HEK293 (cell line): Measurements from ENCODE around the gene NHP2.

ENCODE experiments used
- CTCF ChIA-PET: fragments of 350-600 bp; formaldehyde crosslinking; extraction: SDS; loops from one replicate; lab custom pipeline; 2021; ENCODE audit warnings: antibody characterized with exemption; lab: Yijun Ruan, JAX
- POLR2A ChIA-PET: fragments of 300-600 bp; formaldehyde crosslinking; extraction: SDS; loops from one replicate; lab custom pipeline; 2020; ENCODE audit warnings: antibody characterized with exemption, inconsistent platforms; lab: Yijun Ruan, JAX
- H3K27ac ChIP-seq: fragments of 200-500 bp; sonication (Bioruptor generic); 2 replicates; pipeline ENCODE4 v1.5.1; 2014; ENCODE audit warnings: low read depth, low read length, control low read depth, inconsistent platforms; ENCODE audit errors: extremely low read depth
- H3K36me3 ChIP-seq, 2 experiments: fragments of 200-500 bp in 1 of 2; sonication (Bioruptor generic) in 1 of 2; 1 replicate in 1 of 2; 2 replicates in 1 of 2; pipeline ENCODE4 v1.5.1; 2014 to 2017; ENCODE audit warnings: inconsistent platforms in 2 of 2, low read length in 2 of 2; ENCODE audit not compliant: control insufficient read depth in 2 of 2, insufficient read depth in 1 of 2
- H3K4me1 ChIP-seq: fragments of 200-500 bp; sonication (Bioruptor generic); 2 replicates; pipeline ENCODE4 v1.5.1; 2014; ENCODE audit warnings: mild to moderate bottlenecking, low read length, inconsistent platforms; ENCODE audit not compliant: control insufficient read depth, insufficient read depth
- H3K4me3 ChIP-seq: 2 replicates; pipeline ENCODE4 v1.5.1; 2011; ENCODE audit warnings: low read depth, mild to moderate bottlenecking, control low read depth, low read length, moderate library complexity
- H3K9me3 ChIP-seq: fragments of 200-500 bp; sonication (Bioruptor generic); 2 replicates; pipeline ENCODE4 v1.5.1; 2014; ENCODE audit warnings: low read depth, low read length, inconsistent platforms; ENCODE audit not compliant: control insufficient read depth, insufficient read depth
- BCL11A ChIP-seq: fragments of 450-650 bp; formaldehyde crosslinking; IDR thresholded peaks from 2 replicates; pipeline ENCODE4 v1.5.1; 2016; ENCODE audit warnings: low read depth, missing biosample characterization, missing genetic modification characterization
- PRDM1 ChIP-seq: fragments of 450-650 bp; formaldehyde crosslinking; IDR thresholded peaks from 2 replicates; pipeline ENCODE4; 2016; ENCODE audit warnings: missing biosample characterization, missing genetic modification characterization
- SP3 ChIP-seq: fragments of 450-650 bp; formaldehyde crosslinking; IDR thresholded peaks from 2 replicates; pipeline ENCODE4 v1.5.1; 2016; ENCODE audit warnings: missing biosample characterization, missing genetic modification characterization
- SP7 ChIP-seq: fragments of 450-650 bp; formaldehyde crosslinking; IDR thresholded peaks from 2 replicates; pipeline ENCODE4 v1.5.1; 2016; ENCODE audit warnings: missing biosample characterization, missing genetic modification characterization
- ZBTB48 ChIP-seq: fragments of 450-650 bp; formaldehyde crosslinking; IDR thresholded peaks from 2 replicates; pipeline ENCODE4 v1.5.1; 2016; ENCODE audit warnings: missing biosample characterization, missing genetic modification characterization
- ZFP69B ChIP-seq: fragments of 450-650 bp; formaldehyde crosslinking; IDR thresholded peaks from 2 replicates; pipeline ENCODE4 v1.5.1; 2016; ENCODE audit warnings: missing biosample characterization, missing genetic modification characterization
- ZNF140 ChIP-seq: fragments of 450-650 bp; formaldehyde crosslinking; IDR thresholded peaks from 2 replicates; pipeline ENCODE4 v1.5.1; 2016; ENCODE audit warnings: missing biosample characterization, missing genetic modification characterization
- ZNF223 ChIP-seq: fragments of 450-650 bp; formaldehyde crosslinking; IDR thresholded peaks from 2 replicates; pipeline ENCODE4 v1.5.1; 2016; ENCODE audit warnings: missing biosample characterization, missing genetic modification characterization
- ZNF292 ChIP-seq: fragments of 450-650 bp; formaldehyde crosslinking; IDR thresholded peaks from 2 replicates; pipeline ENCODE4 v1.5.1; 2016; ENCODE audit warnings: low read depth, missing biosample characterization, missing genetic modification characterization, borderline replicate concordance
- ZNF302 ChIP-seq: fragments of 450-650 bp; formaldehyde crosslinking; IDR thresholded peaks from 2 replicates; pipeline ENCODE4 v1.5.1; 2016; ENCODE audit warnings: missing biosample characterization, missing genetic modification characterization, low read depth
- ZNF335 ChIP-seq: fragments of 450-650 bp; formaldehyde crosslinking; conservative IDR thresholded peaks from 2 replicates; pipeline ENCODE4 v1.5.1; 2016; ENCODE audit warnings: missing biosample characterization, missing genetic modification characterization
- ZNF341 ChIP-seq: fragments of 450-650 bp; formaldehyde crosslinking; IDR thresholded peaks from 2 replicates; pipeline ENCODE4; 2016; ENCODE audit warnings: low read depth, missing biosample characterization, missing genetic modification characterization
- ZNF501 ChIP-seq: fragments of 450-650 bp; formaldehyde crosslinking; IDR thresholded peaks from 2 replicates; pipeline ENCODE4 v1.5.1; 2016; ENCODE audit warnings: missing biosample characterization, missing genetic modification characterization
- ZNF600 ChIP-seq: fragments of 450-650 bp; formaldehyde crosslinking; IDR thresholded peaks from 2 replicates; pipeline ENCODE4 v1.5.1; 2016; ENCODE audit warnings: missing biosample characterization, missing genetic modification characterization
- ZNF658 ChIP-seq: fragments of 450-650 bp; formaldehyde crosslinking; IDR thresholded peaks from 2 replicates; pipeline ENCODE4; 2016; ENCODE audit warnings: missing biosample characterization, missing genetic modification characterization
- ZNF830 ChIP-seq: fragments of 450-650 bp; IDR thresholded peaks from 2 replicates; pipeline ENCODE4 v1.5.0; 2018; ENCODE audit warnings: missing biosample characterization, missing genetic modification characterization, low read depth, mild to moderate bottlenecking, moderate library complexity
- ZXDB ChIP-seq: fragments of 450-650 bp; formaldehyde crosslinking; IDR thresholded peaks from 2 replicates; pipeline ENCODE4 v1.5.1; 2016; ENCODE audit warnings: missing biosample characterization, missing genetic modification characterization
- TF ChIP-seq, protein P1 (sequence below): fragments of 450-650 bp; formaldehyde crosslinking; IDR thresholded peaks from 2 replicates; pipeline ENCODE4 v1.5.1; 2016; ENCODE audit warnings: missing biosample characterization, missing genetic modification characterization
- TF ChIP-seq, protein P2 (sequence below): fragments of 450-650 bp; formaldehyde crosslinking; IDR thresholded peaks from 2 replicates; pipeline ENCODE4 v1.5.1; 2016; ENCODE audit warnings: missing biosample characterization, missing genetic modification characterization
- TF ChIP-seq, protein P3 (sequence below): fragments of 450-650 bp; formaldehyde crosslinking; IDR thresholded peaks from 2 replicates; pipeline ENCODE4 v1.5.1; 2016; ENCODE audit warnings: missing biosample characterization, missing genetic modification characterization, borderline replicate concordance
- TF ChIP-seq, protein P4 (sequence below): fragments of 450-650 bp; formaldehyde crosslinking; IDR thresholded peaks from 2 replicates; pipeline ENCODE4 v1.5.1; 2016; ENCODE audit warnings: missing biosample characterization, missing genetic modification characterization
- TF ChIP-seq, protein P5 (sequence below): fragments of 450-650 bp; formaldehyde crosslinking; IDR thresholded peaks from 2 replicates; pipeline ENCODE4 v1.5.1; 2016; ENCODE audit warnings: missing biosample characterization, missing genetic modification characterization

The NHP2 gene

DNA sequence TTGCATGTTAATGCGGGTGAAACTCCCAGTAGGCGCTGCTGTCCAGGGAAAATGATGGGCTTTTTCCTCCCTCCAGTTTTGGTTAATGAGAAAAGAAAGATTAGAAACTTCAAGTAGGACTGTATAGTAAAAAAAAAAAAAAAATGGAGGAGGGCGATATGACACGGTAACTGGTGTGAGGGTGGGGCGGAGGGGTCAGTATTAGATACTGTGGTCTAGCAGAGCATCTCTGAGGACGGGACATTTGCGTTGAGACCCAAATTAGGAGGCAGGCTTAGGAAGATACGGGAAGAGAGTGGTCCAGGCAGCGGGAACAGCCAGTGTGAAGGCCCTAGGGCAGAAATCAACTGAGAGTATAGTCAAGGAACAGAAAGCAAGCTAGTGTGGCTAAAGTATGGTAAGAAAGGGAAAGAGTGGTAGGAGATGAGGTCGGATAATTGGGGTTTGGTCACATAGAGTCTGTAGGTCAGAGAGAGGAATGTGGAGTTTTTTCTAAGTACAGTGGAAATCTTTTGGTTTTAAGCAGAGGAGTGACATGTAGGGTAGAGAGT lies 22.2 kb downstream of the NHP2 start:
- Histone ChIP-seq H3K36me3 (peaks cover 12 to 28% of the 10 kb centered on the region in 2 experiments; a peak in 2 of 3 replicates), H3K9me3 (no peaks in the 10 kb centered on the region), H3K4me1 (no peaks in the 10 kb centered on the region), H3K4me3 (peak overlapping the region; percentile 91), H3K27ac (peak overlapping the region; percentile 93)
- TF ChIP-seq ZNF223 (peak; percentile 71; the same call in 1 of the 2 replicates), ZBTB48 (tag by site-specific recombination) (no peak), ZNF600 (tag by site-specific recombination) (0 out of 2 replicates have a peak, but pooled peaks have one; percentile 10), ZFP69B (tag by site-specific recombination) (no peak), ZNF292 (no peak), SP3 (no peak), ZNF140 (tag by site-specific recombination) (no peak), PRDM1 (tag by site-specific recombination) (0 out of 2 replicates have a peak, but pooled peaks have one; percentile 55), ZNF501 (tag by site-specific recombination) (no peak), ZNF341 (tag by site-specific recombination) (peak; percentile 17; the same call in 1 of the 2 replicates), ZXDB (tag by site-specific recombination) (0 out of 2 replicates have a peak, but pooled peaks have one; percentile 1), ZNF830 (tag by site-specific recombination) (no peak), SP7 (no peak), ZNF335 (tag by site-specific recombination) (peak; percentile 98)
- TF ChIP-seq, protein P1, sequence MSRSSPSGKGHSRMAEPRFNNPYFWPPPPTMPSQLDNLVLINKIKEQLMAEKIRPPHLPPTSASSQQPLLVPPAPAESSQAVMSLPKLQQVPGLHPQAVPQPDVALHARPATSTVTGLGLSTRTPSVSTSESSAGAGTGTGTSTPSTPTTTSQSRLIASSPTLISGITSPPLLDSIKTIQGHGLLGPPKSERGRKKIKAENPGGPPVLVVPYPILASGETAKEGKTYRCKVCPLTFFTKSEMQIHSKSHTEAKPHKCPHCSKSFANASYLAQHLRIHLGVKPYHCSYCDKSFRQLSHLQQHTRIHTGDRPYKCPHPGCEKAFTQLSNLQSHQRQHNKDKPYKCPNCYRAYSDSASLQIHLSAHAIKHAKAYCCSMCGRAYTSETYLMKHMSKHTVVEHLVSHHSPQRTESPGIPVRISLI (tag by site-specific recombination), result peak; percentile 82; the same call in 1 of the 2 replicates
- TF ChIP-seq, protein P2, sequence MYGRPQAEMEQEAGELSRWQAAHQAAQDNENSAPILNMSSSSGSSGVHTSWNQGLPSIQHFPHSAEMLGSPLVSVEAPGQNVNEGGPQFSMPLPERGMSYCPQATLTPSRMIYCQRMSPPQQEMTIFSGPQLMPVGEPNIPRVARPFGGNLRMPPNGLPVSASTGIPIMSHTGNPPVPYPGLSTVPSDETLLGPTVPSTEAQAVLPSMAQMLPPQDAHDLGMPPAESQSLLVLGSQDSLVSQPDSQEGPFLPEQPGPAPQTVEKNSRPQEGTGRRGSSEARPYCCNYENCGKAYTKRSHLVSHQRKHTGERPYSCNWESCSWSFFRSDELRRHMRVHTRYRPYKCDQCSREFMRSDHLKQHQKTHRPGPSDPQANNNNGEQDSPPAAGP (tag by site-specific recombination), result no peak
- POLR2A ChIA-PET, result interaction anchor here (1.1 to 2.2 kb wide), 4 partner anchors 11 to 73 kb away, joined by 4 to 9 read pairs (median 8); partner anchors contain the start of gene HNRNPAB
- CTCF ChIA-PET, result interaction anchor here (0.7 to 2.8 kb wide), 3 partner anchors 11 to 59 kb away, joined by 3 to 24 read pairs (median 5); no protein-coding TSS in a partner anchor

DNA sequence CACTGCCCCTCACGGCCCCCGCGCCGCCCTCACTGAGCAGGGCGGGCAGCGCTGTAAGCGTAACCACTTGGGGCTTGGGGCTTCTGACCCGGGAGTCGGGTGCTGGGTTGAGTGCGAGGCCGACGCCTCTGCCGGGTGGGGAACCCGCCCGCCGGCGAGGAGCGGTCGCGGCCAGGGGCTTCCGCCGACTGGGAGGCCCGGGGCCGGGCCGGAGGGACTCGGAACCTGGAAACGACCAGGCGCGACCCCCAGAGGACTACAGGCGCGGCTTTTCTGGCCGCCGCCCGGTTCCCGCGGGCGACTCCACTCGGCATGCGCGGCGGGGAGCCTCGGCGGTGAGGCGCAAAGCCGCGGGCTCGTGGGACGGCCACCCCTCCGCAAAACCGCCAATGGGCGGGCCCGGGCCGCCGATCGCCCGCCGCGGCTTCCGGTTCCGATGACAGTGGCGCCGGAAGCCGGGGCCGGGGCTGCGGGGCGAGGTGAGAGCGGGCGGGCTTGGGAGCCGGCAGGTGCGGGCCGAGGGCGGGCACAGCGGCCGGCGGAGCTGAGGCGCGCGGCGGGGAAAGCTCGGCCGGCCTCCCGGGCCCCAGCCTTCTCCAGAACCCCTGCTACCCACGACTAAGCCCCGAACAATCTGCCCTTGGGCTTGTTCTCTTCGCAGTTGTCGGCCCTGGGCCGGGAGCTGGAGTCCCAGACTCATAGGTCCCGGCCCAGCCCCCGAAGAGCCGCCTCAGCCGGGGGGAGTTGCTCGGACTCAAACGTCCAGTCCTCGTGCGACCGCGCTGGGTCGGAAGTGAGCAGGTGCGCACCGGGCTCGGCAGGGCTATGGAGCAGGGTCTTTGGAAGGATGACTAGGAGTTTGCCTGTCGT lies 22.9 kb downstream of the NHP2 start, which contains the start of gene RMND5B:
TSS of gene RMND5B (plus strand) at position 439 of the 870 bp plus-strand sequence. CDS start 7,106 bp downstream, outside the sequence.
- H3K4me3 ChIP-seq, result peak within 1 kb of the TSS; percentile 91
- H3K27ac ChIP-seq, result peak within 1 kb of the TSS; percentile 93
- ChIA-PET CTCF (interaction anchor here (1.4 to 2.8 kb wide), 4 partner anchors 10 to 55 kb away, joined by 5 to 24 read pairs (median 8); no protein-coding TSS in a partner anchor), POLR2A (interaction anchor here (0.6 to 2.2 kb wide), 8 partner anchors 10 to 74 kb away, joined by 3 to 9 read pairs (median 4); partner anchors contain the start of gene HNRNPAB)
- peaks cover 12 to 21% of the 10 kb centered on the region in 2 experiments; a peak in 2 of 3 replicates for H3K36me3 ChIP-seq
- H3K4me1 ChIP-seq, result no peaks in the 10 kb centered on the region
- H3K9me3 ChIP-seq, result no peaks in the 10 kb centered on the region
- TF ChIP-seq BCL11A (tag by site-specific recombination) (no peak), ZNF658 (no peak), ZNF302 (tag by site-specific recombination) (no peak), ZNF341 (tag by site-specific recombination) (peak; percentile 89)
- TF ChIP-seq, protein P3, sequence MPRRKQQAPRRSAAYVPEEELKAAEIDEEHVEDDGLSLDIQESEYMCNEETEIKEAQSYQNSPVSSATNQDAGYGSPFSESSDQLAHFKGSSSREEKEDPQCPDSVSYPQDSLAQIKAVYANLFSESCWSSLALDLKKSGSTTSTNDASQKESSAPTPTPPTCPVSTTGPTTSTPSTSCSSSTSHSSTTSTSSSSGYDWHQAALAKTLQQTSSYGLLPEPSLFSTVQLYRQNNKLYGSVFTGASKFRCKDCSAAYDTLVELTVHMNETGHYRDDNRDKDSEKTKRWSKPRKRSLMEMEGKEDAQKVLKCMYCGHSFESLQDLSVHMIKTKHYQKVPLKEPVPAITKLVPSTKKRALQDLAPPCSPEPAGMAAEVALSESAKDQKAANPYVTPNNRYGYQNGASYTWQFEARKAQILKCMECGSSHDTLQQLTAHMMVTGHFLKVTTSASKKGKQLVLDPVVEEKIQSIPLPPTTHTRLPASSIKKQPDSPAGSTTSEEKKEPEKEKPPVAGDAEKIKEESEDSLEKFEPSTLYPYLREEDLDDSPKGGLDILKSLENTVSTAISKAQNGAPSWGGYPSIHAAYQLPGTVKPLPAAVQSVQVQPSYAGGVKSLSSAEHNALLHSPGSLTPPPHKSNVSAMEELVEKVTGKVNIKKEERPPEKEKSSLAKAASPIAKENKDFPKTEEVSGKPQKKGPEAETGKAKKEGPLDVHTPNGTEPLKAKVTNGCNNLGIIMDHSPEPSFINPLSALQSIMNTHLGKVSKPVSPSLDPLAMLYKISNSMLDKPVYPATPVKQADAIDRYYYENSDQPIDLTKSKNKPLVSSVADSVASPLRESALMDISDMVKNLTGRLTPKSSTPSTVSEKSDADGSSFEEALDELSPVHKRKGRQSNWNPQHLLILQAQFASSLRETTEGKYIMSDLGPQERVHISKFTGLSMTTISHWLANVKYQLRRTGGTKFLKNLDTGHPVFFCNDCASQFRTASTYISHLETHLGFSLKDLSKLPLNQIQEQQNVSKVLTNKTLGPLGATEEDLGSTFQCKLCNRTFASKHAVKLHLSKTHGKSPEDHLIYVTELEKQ (tag by site-specific recombination), result no peak
- TF ChIP-seq, protein P4, sequence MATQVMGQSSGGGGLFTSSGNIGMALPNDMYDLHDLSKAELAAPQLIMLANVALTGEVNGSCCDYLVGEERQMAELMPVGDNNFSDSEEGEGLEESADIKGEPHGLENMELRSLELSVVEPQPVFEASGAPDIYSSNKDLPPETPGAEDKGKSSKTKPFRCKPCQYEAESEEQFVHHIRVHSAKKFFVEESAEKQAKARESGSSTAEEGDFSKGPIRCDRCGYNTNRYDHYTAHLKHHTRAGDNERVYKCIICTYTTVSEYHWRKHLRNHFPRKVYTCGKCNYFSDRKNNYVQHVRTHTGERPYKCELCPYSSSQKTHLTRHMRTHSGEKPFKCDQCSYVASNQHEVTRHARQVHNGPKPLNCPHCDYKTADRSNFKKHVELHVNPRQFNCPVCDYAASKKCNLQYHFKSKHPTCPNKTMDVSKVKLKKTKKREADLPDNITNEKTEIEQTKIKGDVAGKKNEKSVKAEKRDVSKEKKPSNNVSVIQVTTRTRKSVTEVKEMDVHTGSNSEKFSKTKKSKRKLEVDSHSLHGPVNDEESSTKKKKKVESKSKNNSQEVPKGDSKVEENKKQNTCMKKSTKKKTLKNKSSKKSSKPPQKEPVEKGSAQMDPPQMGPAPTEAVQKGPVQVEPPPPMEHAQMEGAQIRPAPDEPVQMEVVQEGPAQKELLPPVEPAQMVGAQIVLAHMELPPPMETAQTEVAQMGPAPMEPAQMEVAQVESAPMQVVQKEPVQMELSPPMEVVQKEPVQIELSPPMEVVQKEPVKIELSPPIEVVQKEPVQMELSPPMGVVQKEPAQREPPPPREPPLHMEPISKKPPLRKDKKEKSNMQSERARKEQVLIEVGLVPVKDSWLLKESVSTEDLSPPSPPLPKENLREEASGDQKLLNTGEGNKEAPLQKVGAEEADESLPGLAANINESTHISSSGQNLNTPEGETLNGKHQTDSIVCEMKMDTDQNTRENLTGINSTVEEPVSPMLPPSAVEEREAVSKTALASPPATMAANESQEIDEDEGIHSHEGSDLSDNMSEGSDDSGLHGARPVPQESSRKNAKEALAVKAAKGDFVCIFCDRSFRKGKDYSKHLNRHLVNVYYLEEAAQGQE (tag by site-specific recombination), result 0 out of 2 replicates have a peak, but pooled peaks have one; percentile 4
- TF ChIP-seq, protein P5, sequence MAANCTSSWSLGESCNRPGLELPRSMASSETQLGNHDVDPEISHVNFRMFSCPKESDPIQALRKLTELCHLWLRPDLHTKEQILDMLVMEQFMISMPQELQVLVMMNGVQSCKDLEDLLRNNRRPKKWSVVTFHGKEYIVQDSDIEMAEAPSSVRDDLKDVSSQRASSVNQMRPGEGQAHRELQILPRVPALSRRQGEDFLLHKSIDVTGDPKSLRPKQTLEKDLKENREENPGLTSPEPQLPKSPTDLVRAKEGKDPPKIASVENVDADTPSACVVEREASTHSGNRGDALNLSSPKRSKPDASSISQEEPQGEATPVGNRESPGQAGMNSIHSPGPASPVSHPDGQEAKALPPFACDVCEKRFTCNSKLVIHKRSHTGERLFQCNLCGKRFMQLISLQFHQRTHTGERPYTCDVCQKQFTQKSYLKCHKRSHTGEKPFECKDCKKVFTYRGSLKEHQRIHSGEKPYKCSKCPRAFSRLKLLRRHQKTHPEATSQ, result 0 out of 2 replicates have a peak, but pooled peaks have one; percentile 59
